ENCODE measurements around the gene FGF9. TPM values are rescaled to one million over a fixed set of nuclear protein-coding genes. Genes with fewer than 3 reads are reported as not detected.

Gene FGF9
- total RNA-seq, 4 donors from 2014 or later = 0.11 to 0.46 (median 0.14) TPM

- no peaks in the 10 kb centered on the region for H3K4me1 ChIP-seq
- H3K27me3 ChIP-seq = no peaks in the 10 kb centered on the region
- DNase-seq = no peak
- no peaks in the 10 kb centered on the region for H3K36me3 ChIP-seq
- WGBS, 2 donors = 86 to 95% methylated on average over 6 of the region's 6 CpGs
- H3K27ac ChIP-seq = no peak overlapping the region
- no peaks in the 10 kb centered on the region for H3K9me3 ChIP-seq
- H3K4me3 ChIP-seq (replicated peaks in 1 of 3) = no peak overlapping the region
- TF ChIP-seq POLR2A (IDR thresholded peaks at IDR 0.05) = no peak
- no peak for TF ChIP-seq CTCF (IDR thresholded peaks at IDR 0.05)
- intact Hi-C loops (cut with DNase I) = no loop called here
Measured at GRCh38 chr13:21683034-21683733, 12.3 kb downstream of the FGF9 start.

- Histone ChIP-seq H3K4me1 (no peaks in the 10 kb centered on the region), H3K9me3 (no peaks in the 10 kb centered on the region), H3K27me3 (no peaks in the 10 kb centered on the region), H3K4me3 (replicated peaks in 1 of 3) (no peak overlapping the region), H3K27ac (no peak overlapping the region), H3K36me3 (no peaks in the 10 kb centered on the region)
- intact Hi-C loops (cut with DNase I) = no loop called here
- no peak for TF ChIP-seq CTCF (IDR thresholded peaks at IDR 0.05)
- no peak for TF ChIP-seq POLR2A (IDR thresholded peaks at IDR 0.05)
- DNase-seq = no peak
- 73 to 80% methylated on average over 2 of the region's 2 CpGs for WGBS, 2 donors
Measured at GRCh38 chr13:21684576-21684975, 13.7 kb downstream of the FGF9 start.

- 89 to 93% methylated on average over 7 of the region's 7 CpGs for WGBS, 2 donors
- TF ChIP-seq CTCF (IDR thresholded peaks at IDR 0.05) (no peak), POLR2A (IDR thresholded peaks at IDR 0.05) (no peak)
- Histone ChIP-seq H3K4me1 (no peaks in the 10 kb centered on the region), H3K27me3 (no peaks in the 10 kb centered on the region), H3K36me3 (no peaks in the 10 kb centered on the region), H3K27ac (no peak overlapping the region), H3K4me3 (replicated peaks in 1 of 3) (no peak overlapping the region), H3K9me3 (no peaks in the 10 kb centered on the region)
- intact Hi-C loops (cut with DNase I) = no loop called here
- no peak for DNase-seq
Measured at GRCh38 chr13:21685485-21686064, 14.7 kb downstream of the FGF9 start.

- 86 to 88% methylated on average over 5 of the region's 5 CpGs for WGBS, 2 donors
- Histone ChIP-seq H3K4me3 (replicated peaks in 1 of 3) (no peak overlapping the region), H3K27me3 (no peaks in the 10 kb centered on the region), H3K36me3 (no peaks in the 10 kb centered on the region), H3K9me3 (no peaks in the 10 kb centered on the region), H3K27ac (no peak overlapping the region), H3K4me1 (no peaks in the 10 kb centered on the region)
- DNase-seq = no peak
- no peak for TF ChIP-seq CTCF (IDR thresholded peaks at IDR 0.05)
- no peak for TF ChIP-seq POLR2A (IDR thresholded peaks at IDR 0.05)
- intact Hi-C loops (cut with DNase I) = no loop called here
Measured at GRCh38 chr13:21686751-21687391, 16.0 kb downstream of the FGF9 start.

GRCh38 chr13:21688056-21688455 lies 17.2 kb downstream of the FGF9 start:
- intact Hi-C loops (cut with DNase I) = no loop called here
- no peak for DNase-seq
- WGBS, 2 donors = 70 to 77% methylated on average over 8 of the region's 8 CpGs

More at GRCh38 chr13:21688056-21688455, 17.2 kb downstream of the FGF9 start:
- no peaks in the 10 kb centered on the region for H3K9me3 ChIP-seq
- H3K4me3 ChIP-seq (replicated peaks in 1 of 3) = no peak overlapping the region
- no peaks in the 10 kb centered on the region for H3K36me3 ChIP-seq
- no peaks in the 10 kb centered on the region for H3K27me3 ChIP-seq
- no peak overlapping the region for H3K27ac ChIP-seq
- TF ChIP-seq CTCF (IDR thresholded peaks at IDR 0.05) = no peak
- no peak for TF ChIP-seq POLR2A (IDR thresholded peaks at IDR 0.05)
- H3K4me1 ChIP-seq = no peaks in the 10 kb centered on the region
